Measurements from ENCODE around the gene ESPL1.
"Not testable (repeated sequence)": the region's sequence is repeated elsewhere in the genome, so short reads cannot be mapped to it uniquely, and the experiment has no call there.

Gene ESPL1

DNA sequence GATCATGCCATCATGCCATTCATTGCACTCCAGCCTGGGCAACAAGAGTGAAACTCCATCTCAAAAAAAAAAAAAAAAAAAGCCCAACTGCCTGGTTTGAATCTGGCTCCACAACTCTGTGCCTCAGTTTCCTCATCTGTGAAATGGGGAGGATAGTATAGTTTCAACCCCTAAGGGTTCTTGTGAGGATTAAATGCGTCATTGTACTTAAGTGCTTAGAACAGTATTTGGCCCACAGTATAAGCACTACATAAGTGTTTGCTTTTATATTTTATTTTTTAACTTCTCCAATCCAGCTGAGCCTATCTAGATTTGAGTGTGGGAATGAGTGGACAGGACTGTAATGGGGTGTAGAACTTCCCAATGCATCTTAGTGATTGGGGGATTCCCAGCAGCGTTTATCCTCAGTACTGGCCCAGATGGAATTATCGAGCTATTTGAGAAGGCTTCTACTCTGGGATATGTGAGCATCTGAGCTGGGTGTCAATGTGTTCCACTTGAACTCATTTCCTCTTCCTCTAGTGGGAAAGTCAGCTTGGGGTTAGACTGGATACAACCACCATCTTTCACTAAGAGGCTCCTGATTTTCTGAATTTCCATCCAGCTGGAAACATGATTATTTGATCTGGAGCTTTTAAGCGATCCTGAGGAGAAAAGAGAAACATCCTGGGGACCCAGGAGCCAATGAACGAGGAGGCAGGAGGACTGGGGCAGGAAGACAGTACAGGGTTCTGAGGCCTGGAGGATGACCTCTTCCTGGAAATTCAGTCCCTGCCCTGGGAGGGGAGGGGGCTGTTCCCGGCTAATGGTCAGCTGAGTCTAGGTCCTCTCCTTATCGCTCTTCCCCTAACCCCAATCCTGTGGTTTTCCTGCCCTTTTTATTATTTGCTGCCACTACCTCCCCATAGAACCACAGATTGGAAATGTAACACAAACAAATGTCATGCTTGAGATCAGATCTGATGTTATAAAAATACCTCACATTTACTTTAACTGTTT, 9.3 kb upstream of the ESPL1 start:
- no peak for FAIRE-seq
- no peak for DNase-seq (ENCODE audit: low spot score)

DNA sequence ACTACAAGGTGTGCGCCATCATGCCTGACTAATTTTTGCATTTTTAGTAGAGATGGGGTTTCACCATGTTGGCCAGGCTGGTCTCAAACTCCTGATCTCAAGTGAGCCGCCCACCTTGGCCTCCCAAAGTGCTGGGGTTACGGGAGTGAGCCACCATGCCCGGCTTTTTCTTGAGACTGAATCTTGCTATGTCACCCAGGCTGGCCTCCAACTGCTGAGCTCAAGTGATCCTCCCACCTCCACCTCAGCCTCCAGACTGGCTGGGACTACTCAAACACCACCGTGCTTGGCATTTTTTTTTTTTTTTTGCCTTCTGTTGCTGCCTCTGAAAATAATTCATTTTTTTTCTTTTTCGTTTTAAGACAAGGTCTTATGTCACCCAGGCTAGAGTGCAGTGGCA, 8.2 kb upstream of the ESPL1 start:
- FAIRE-seq (no peak), DNase-seq (ENCODE audit: low spot score) (no peak)

DNA sequence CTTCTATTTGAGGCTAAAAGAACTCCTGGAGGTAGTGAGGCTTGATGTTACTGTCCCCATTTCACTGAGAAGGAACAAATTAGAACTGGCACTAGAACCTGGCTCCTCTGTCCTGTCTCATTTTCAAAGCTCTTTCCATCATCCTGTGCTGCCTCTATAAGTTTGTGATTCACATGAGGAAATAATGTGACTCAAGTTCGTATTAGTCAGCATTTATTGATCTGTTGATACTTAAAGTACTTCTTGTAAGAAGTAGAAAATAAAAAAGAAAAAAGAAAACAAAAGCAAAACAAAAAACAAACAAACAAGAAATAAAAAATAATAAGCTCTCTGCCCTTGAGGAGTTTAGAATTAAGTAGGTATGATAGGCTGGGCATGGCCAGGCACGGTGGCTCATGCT, 2.3 kb upstream of the ESPL1 start:
- DNase-seq (ENCODE audit: low spot score): no peak
- no peak for FAIRE-seq

DNA sequence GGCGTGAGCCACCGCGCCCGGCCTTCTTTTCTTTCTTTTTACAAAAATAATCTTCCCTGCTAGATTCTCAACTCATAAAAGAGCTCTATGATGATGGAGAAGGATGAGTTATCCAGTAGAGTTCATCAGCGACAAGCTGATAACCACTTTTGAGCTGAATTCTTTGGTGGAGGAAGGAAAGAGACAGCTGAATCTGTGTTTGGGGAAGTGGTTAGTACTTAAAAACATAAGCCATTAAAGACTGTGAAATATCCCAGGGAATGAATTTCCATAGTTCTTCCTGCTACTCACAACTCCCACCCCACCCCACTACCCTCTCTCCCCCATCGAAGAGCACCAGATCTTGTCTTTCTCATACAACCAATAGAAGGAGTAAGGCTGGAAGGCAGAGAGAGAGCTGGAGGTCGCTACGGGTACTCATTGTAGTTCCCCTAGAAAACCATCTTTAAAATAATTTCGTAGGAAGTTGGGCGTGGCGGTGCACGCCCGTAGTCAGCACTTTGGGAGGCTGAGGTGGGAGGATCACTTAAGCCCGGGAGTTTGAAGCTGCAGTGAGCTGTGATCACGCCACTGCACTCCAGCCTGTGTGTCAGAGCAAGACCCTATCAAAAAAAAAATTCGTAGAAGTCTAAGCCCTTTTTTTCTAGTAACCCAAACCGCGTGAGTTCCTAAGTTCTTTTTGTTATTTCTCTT, 647 bp upstream of the ESPL1 start:
- FAIRE-seq: no peak
- no peak for DNase-seq (ENCODE audit: low spot score)

DNA sequence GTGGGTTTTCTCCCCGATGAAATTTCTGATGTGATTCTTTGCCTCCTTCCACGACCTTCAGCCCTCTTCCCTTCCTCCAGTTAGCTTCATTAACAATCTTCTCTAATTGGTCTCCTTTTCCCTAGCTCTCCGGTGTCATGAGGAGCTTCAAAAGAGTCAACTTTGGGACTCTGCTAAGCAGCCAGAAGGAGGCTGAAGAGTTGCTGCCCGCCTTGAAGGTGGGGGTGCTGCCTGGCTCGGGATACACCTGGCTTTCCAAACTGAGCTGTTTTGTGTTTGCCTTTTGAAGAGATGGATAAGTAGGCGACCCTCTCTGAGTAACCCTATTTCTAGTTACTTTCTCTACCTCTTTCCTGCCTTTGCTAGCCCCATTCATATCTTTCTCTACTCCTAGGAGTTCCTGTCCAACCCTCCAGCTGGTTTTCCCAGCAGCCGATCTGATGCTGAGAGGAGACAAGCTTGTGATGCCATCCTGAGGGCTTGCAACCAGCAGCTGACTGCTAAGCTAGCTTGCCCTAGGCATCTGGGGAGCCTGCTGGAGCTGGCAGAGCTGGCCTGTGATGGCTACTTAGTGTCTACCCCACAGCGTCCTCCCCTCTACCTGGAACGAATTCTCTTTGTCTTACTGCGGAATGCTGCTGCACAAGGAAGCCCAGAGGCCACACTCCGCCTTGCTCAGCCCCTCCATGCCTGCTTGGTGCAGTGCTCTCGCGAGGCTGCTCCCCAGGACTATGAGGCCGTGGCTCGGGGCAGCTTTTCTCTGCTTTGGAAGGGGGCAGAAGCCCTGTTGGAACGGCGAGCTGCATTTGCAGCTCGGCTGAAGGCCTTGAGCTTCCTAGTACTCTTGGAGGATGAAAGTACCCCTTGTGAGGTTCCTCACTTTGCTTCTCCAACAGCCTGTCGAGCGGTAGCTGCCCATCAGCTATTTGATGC, 797 bp downstream of the ESPL1 start:
- FAIRE-seq (no peak), DNase-seq (ENCODE audit: low spot score) (no peak)

DNA sequence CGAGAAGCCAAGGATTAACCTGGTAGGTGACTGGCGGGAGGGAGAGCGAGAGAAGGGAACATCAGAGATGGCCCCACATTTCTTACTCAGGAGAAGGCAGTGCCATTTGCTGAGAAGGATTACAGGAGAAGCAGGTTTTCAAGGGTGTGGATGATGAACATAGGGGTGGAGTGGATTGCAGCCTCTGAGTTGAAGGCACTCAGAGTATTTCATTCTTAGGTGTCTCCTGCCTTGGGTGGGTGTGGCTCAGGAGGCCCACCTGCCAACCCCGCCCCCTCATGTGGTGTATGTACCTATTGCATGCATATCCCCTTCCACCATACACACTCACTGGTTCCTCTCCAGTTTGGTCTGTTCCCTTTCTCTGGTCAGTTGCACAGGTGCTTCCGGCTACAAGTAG, 6.3 kb downstream of the ESPL1 start:
- FAIRE-seq: no peak
- DNase-seq (ENCODE audit: low spot score): no peak

DNA sequence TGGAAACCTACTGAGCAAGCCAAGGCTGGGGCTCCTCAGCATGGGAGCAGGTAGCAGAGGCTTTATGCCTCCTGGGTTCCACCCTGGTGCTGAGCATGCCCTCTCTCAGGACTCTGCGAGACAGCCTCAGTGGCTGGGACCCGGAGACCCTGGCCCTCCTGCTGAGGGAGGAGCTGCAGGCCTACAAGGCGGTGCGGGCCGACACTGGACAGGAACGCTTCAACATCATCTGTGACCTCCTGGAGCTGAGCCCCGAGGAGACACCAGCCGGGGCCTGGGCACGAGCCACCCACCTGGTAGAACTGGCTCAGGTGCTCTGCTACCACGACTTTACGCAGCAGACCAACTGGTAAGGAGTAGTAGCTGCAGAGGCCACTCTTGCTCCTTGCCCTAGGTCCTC, 8.4 kb downstream of the ESPL1 start:
- DNase-seq (ENCODE audit: low spot score): no peak
- no peak for FAIRE-seq

DNA sequence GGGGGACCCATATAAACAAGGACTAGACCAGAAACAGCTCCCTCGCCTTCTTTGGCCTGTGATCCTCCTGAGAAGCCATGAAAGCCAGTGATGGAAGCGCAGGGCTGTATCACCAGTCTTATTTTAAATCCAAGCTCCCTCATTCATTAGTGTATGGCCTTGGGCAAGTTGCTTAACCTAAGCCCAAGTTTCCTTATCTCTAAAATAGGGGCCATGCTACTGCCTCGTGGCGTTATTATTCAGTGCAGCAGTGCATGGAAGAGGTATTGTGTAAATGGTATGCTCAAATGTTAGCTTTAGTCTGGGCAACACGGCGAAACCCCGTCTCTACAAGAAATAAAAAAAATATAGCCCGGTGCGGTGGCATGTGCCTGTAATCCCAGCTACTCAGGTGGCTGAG, 9.9 kb downstream of the ESPL1 start:
- FAIRE-seq (no peak), DNase-seq (ENCODE audit: low spot score) (no peak)

DNA sequence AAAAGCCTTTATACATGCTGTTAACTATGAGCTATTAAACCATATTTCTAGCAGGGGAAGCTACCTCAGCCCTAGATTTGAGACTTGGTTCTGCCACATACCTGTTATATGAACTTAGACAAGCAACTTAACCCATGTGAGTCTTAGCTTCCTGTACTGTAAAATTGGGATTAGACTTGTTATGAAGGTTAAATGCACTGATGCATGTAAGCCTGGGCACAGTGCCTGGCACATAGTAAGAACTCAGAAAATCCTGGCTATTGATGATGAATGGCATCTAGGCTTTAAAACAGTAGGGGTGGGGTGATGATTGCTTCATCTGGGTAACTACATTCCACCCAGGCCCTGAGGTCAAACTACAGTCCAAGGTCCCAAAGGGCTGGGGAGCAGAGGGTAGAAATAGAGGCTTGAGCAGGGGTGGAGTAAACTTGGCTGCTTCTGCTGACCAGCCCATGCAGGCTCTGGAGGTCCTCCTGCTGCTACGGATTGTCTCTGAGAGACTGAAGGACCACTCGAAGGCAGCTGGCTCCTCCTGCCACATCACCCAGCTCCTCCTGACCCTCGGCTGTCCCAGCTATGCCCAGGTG, 11.3 kb downstream of the ESPL1 start:
- no peak for FAIRE-seq
- no peak for DNase-seq (ENCODE audit: low spot score)

DNA sequence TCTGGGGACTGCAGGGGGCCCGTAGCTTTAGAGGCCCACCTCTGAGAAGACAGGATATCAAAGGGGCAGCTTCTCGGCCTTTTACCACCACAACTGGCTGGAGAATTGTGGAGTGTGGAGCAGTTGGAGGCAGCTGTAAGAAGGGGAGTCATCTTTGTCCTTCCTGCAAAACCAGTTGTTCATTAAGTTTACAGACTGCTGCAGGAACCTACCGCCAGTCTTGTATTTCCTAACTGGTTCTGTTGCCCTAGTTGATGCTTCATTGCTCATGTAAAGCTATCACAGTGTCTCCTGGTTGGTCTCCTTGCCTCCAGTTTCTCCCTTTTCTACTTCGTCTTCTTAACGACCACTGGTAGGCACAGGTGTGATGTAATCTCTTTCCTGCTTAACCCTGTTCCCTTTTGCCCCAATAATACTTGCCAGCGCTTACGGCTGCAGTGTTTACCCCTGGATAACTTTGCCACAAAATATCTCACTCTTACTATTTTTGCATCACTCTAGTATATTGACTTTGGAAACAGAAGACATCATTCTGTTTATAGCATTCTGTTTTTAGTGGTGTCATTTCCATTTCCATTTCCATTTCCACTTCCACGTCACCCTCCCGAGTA, 11.9 kb downstream of the ESPL1 start:
- FAIRE-seq (no peak), DNase-seq (ENCODE audit: low spot score) (no peak)

DNA sequence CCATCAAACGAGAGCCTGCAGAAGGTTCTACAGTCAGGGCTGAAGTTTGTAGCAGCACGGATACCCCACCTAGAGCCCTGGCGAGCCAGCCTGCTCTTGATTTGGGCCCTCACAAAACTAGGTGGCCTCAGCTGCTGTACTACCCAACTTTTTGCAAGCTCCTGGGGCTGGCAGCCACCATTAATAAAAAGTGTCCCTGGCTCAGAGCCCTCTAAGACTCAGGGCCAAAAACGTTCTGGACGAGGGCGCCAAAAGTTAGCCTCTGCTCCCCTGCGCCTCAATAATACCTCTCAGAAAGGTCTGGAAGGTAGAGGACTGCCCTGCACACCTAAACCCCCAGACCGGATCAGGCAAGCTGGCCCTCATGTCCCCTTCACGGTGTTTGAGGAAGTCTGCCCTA, 18.3 kb downstream of the ESPL1 start:
- FAIRE-seq (no peak), DNase-seq (ENCODE audit: low spot score) (no peak)

DNA sequence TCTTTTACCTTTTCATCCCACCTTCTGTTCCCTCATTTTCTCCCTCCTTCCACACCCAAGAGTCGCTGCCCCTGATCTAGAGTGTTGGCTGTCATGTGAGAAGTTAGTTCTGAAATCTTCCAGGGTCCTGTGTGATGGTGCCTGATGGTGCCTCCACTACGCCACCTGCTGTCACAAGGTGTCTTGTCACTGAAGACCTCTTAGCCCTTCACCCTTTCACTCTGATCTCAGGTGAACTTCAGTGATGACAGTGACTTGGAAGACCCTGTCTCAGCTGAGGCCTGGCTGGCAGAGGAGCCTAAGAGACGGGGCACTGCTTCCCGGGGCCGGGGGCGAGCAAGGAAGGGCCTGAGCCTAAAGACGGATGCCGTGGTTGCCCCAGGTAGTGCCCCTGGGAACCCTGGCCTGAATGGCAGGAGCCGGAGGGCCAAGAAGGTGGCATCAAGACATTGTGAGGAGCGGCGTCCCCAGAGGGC, 19.7 kb downstream of the ESPL1 start:
- DNase-seq (ENCODE audit: low spot score) (peak; percentile 14), FAIRE-seq (no peak)

DNA sequence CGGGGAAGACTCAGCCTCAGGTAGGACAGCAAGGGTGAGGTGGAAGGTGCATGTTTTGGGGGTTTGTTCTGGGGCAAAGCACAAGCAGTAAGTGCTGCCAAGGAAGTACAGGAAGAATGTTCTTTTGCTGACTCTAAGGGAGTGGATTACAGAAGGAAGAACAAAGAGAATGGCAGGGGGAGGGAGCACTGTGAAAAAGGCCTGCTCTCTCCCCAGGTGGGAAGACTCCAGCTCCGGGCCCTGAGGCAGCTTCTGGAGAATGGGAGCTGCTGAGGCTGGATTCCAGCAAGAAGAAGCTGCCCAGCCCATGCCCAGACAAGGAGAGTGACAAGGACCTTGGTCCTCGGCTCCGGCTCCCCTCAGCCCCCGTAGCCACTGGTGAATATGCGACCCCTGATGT, 20.2 kb downstream of the ESPL1 start:
- no peak for FAIRE-seq
- DNase-seq (ENCODE audit: low spot score): no peak

DNA sequence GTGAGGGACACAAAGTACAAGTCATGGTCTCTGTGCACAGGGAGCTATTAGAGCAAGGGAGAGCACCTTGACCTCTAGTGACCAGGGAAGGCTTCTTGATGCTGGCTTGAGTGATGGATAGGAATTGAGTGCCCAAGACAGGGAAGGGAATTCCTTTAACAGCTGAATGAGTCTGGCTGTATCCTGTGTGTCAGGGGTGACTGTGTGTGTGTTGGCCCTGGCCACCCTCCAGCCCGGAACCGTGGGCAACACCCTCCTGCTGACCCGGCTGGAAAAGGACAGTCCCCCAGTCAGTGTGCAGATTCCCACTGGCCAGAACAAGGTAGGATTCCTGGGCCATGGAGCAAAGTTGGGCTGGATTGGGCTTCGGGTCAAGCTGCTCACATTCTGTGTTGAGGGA, 21.8 kb downstream of the ESPL1 start:
- FAIRE-seq (peak; percentile 66), DNase-seq (ENCODE audit: low spot score) (peak; percentile 66)

DNA sequence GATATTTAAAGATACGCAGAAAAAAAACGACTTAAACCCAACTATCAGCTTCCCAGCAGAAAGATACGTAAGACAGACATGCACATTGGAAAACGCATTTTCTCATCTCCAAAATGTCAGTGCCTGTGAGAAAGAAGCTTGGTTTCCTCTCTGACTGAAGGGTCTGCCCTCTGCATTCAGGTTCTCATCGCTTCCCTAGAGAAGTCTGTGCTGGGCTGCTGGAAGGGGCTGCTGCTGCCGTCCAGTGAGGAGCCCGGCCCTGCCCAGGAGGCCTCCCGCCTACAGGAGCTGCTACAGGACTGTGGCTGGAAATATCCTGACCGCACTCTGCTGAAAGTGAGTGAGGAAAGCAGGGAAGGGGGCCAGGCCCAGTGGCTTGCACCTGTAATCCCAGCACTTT, 22.6 kb downstream of the ESPL1 start:
- DNase-seq (ENCODE audit: low spot score) (no peak), FAIRE-seq (no peak)

DNA sequence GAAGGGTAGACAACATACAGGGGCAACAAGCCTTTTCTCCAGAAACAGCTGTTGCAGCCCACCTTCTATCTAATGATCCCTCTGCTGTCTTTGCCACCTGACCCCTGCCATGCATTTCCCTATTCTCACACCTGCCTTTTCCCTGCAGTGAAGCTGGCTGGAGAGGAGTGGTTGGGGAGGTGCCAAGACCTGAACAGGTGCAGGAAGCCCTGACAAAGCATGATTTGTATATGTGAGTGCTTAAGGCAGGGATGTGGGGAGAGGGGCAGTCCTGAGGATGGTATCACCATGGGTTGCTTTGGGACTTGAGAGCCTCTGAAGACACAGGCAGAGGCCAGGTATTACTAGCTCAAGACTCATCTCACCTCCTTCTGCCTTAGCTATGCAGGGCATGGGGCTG, 24.3 kb downstream of the ESPL1 start:
- DNase-seq (ENCODE audit: low spot score): no peak
- no peak for FAIRE-seq

DNA sequence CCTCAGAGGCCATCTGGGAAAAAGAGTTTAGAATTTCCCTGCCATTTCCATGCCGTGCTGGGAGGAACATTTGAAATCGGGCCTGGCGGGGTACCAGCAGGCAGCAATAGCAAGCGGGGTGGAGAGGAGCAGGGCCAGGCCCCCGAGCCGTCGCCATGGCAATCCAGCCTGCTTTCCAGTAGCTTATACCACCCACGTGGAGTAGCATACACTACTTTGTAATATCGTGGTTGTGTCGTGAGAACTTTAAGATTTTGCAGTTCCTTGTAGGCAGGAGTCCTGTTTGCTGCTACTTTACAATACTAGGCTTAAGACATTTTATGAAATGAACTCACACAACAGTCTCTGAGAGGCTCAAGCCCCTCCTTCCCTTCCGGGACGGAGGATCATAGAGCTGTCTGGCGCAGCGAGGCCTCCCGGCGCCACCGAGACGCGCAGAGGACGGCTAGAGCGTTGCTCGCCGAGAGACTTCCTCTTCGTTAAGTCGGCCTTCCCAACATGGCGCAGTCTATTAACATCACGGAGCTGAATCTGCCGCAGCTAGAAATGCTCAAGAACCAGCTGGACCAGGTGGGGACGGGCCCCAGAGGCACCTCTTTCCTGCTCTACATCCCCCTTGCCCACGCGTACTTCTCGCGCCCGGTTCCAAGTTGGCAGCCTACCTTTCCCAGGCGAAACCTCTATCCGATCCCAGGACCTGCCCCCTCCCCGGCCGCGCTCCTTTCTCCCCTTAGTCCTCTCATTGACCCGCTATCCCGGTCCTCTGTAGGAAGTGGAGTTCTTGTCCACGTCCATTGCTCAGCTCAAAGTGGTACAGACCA, 27.2 kb downstream of the ESPL1 start, which contains the start of gene PFDN5:
Gene PFDN5, plus strand, starts transcription at position 473 of the 821 bp plus-strand sequence. Its CDS starts 26 bp downstream, at position 499.
- peak; percentile 38 for FAIRE-seq
- DNase-seq (ENCODE audit: low spot score): peak; percentile 74

DNA sequence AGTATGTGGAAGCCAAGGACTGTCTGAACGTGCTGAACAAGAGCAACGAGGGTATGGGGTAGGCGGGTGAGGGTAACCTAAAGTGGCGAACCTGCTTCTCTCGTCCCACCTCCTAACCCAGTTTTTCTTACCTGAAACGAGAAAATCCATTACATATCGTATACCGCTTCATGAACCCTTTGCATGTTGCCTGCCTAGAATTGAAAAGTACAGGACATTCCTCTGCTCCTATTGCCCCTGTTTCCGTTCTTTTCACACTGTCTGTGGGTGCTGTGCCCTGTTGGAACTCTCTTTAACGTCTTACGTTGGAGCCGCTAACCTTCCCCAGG, 27.8 kb downstream of the ESPL1 start:
- DNase-seq (ENCODE audit: low spot score): no peak
- FAIRE-seq: no peak

DNA sequence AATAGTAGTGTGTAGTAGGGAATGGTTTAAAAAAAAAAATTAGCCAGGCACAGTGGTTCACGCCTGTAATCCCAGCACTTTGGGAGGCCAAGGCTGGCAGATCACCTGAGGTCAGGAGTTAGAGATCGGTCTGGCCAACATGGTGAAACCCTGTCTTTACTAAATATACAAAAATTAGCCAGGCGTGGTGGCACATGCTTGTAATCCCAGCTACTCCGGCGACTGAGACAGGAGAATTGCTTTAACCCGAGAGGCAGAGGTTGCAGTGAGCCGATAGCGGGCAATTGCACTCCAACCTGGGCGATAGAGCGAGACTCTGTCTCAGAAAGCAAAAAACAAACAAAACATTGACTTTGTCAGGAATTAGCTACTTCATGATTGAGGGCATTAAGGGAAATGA, 29.0 kb downstream of the ESPL1 start:
- not testable (repeated sequence) for DNase-seq (ENCODE audit: low spot score); FAIRE-seq

DNA sequence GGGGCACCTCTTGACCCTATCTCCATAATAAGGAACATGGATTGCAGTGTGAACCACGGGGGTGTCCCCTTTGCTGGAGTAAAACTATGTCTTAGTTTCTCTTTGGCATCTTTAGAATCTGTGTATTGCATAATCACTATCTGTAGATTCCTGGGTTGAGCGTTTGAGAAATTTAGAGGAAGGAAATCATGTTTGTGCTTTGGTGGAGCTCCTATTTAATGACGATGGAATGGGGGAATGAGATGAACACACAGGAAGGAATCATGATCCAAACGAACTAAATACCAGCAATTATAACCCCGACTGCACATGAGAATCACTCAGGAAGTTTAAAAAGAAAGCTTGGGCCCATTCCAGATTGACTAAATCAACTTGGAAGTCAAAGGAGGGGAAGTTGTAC, 30.1 kb downstream of the ESPL1 start:
- FAIRE-seq: no peak

More for the DNA sequence above, 30.1 kb downstream of the ESPL1 start:
- no peak for DNase-seq (ENCODE audit: low spot score)
